ENCODE data around the gene ELP4. TPM values are rescaled to one million over a fixed set of nuclear protein-coding genes. Genes with fewer than 3 reads are reported as not detected.

ELP4 gene
- total RNA-seq, 1 experiment from 2014 or later, result 17.2 TPM

GRCh38 chr11:31714840-31715239 is 205.3 kb downstream of the ELP4 start:
- in situ Hi-C loops (cut with HindIII; ENCODE audit: low pct_unique_long_range_greater_than_20kb, low sequenced_read_pairs), result no loop called here
- DNase-seq (ENCODE audit: low read depth, low spot score), result no peak
- TF ChIP-seq POLR2AphosphoS5 (IDR thresholded peaks at IDR 0.05; ENCODE audit: low read depth, low read length), result no peak
- TF ChIP-seq TCF7L2 (IDR thresholded peaks at IDR 0.05; ENCODE audit: low read depth, low read length), result no peak
- TF ChIP-seq SIN3A (IDR thresholded peaks at IDR 0.05; ENCODE audit: borderline replicate concordance, insufficient read depth, low read depth, low read length), result no peak
- TF ChIP-seq, protein P1, sequence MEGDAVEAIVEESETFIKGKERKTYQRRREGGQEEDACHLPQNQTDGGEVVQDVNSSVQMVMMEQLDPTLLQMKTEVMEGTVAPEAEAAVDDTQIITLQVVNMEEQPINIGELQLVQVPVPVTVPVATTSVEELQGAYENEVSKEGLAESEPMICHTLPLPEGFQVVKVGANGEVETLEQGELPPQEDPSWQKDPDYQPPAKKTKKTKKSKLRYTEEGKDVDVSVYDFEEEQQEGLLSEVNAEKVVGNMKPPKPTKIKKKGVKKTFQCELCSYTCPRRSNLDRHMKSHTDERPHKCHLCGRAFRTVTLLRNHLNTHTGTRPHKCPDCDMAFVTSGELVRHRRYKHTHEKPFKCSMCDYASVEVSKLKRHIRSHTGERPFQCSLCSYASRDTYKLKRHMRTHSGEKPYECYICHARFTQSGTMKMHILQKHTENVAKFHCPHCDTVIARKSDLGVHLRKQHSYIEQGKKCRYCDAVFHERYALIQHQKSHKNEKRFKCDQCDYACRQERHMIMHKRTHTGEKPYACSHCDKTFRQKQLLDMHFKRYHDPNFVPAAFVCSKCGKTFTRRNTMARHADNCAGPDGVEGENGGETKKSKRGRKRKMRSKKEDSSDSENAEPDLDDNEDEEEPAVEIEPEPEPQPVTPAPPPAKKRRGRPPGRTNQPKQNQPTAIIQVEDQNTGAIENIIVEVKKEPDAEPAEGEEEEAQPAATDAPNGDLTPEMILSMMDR (IDR thresholded peaks at IDR 0.05), result no peak
- no peak for TF ChIP-seq REST (IDR thresholded peaks at IDR 0.05; ENCODE audit: insufficient read depth in 1 of 2, low read depth in 2 of 2, low read length in 1 of 2)
- no TSS peak for BruUV-seq (replicated peaks)
- no peaks in the 10 kb centered on the region for H3K27me3 ChIP-seq (ENCODE audit: control insufficient read depth, insufficient read depth, low read length)
- H3K36me3 ChIP-seq (ENCODE audit: control insufficient read depth, insufficient read depth, low read length), result no peaks in the 10 kb centered on the region
- POLR2A ChIA-PET, result no interaction called here
- H3K4me1 ChIP-seq (ENCODE audit: control insufficient read depth, insufficient read depth, low read length), result no peaks in the 10 kb centered on the region
- CTCF ChIA-PET, result no interaction called here
- H3K27ac ChIP-seq (ENCODE audit: low read length), result no peak overlapping the region
- H3K9me3 ChIP-seq (ENCODE audit: control insufficient read depth, insufficient read depth, low read depth, low read length), result no peaks in the 10 kb centered on the region
- no peak overlapping the region for H3K4me3 ChIP-seq (ENCODE audit: low read depth in 2 of 2, low read length in 2 of 2)
- intact Hi-C loops (cut with micrococcal nuclease; ENCODE audit: unreplicated experiment), result no loop called here
- ATAC-seq, result no peak

DNA sequence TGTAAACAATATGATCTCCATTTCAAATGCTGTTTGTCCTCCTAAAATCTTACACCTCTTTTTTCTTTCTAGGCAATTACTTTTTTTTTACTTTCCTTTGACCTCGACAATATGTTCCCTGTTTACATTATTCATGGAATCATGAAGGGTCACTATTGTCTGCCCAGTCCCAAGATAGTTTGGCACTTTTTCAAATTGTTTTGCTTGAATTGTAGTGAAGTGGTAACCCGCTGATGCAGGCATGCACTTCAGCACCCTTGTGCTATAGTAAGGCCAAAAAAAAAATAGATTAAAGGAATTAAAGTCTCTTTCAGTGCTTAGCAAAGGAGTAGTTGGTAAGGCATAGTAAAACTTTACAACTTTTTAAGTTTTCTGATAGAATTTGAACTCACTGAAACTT is 210.7 kb downstream of the ELP4 start:
- POLR2A ChIA-PET, result interaction anchor here (0.6 kb wide), 1 partner anchor 77 kb away, joined by 6 read pairs; no protein-coding TSS in a partner anchor
- CTCF ChIA-PET, result no interaction called here
- no TSS peak for BruUV-seq (replicated peaks)
- Histone ChIP-seq H3K4me3 (ENCODE audit: low read depth in 2 of 2, low read length in 2 of 2) (no peak overlapping the region), H3K36me3 (ENCODE audit: control insufficient read depth, insufficient read depth, low read length) (no peaks in the 10 kb centered on the region), H3K27ac (ENCODE audit: low read length) (no peak overlapping the region), H3K4me1 (ENCODE audit: control insufficient read depth, insufficient read depth, low read length) (no peaks in the 10 kb centered on the region), H3K9me3 (ENCODE audit: control insufficient read depth, insufficient read depth, low read depth, low read length) (no peaks in the 10 kb centered on the region), H3K27me3 (ENCODE audit: control insufficient read depth, insufficient read depth, low read length) (no peaks in the 10 kb centered on the region)
- TF ChIP-seq, protein P1 (IDR thresholded peaks at IDR 0.05), result no peak
- no peak for TF ChIP-seq SIN3A (IDR thresholded peaks at IDR 0.05; ENCODE audit: borderline replicate concordance, insufficient read depth, low read depth, low read length)
- TF ChIP-seq POLR2AphosphoS5 (IDR thresholded peaks at IDR 0.05; ENCODE audit: low read depth, low read length), result no peak
- no peak for TF ChIP-seq TCF7L2 (IDR thresholded peaks at IDR 0.05; ENCODE audit: low read depth, low read length)
- no peak for TF ChIP-seq REST (IDR thresholded peaks at IDR 0.05; ENCODE audit: insufficient read depth in 1 of 2, low read depth in 2 of 2, low read length in 1 of 2)
- ATAC-seq (no peak), DNase-seq (ENCODE audit: low read depth, low spot score) (no peak)
- in situ Hi-C loops (cut with HindIII; ENCODE audit: low pct_unique_long_range_greater_than_20kb, low sequenced_read_pairs), result no loop called here
- intact Hi-C loops (cut with micrococcal nuclease; ENCODE audit: unreplicated experiment), result no loop called here
